ENCODE results near the gene GAREM1.

DNA sequence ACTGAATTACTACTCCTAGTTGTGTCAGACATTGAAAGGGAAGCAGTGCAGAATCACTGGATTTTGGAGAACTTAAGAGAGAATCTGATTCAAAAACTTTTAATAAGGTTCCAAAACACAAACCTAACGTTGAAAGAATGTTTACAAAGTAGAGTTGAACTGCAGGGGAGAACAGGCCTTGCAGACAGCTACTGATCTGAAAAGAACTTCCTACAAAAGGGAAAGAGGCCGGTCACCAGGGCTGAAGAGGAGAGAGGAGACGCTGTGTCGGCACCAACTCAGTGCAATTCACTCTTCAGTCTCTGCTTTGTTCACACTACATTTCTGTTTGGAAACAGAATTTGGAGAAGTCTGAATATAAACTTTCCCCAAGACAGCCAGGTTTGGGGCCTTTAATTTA, 124.0 kb downstream of the GAREM1 start:
- TF ChIP-seq, protein P1, sequence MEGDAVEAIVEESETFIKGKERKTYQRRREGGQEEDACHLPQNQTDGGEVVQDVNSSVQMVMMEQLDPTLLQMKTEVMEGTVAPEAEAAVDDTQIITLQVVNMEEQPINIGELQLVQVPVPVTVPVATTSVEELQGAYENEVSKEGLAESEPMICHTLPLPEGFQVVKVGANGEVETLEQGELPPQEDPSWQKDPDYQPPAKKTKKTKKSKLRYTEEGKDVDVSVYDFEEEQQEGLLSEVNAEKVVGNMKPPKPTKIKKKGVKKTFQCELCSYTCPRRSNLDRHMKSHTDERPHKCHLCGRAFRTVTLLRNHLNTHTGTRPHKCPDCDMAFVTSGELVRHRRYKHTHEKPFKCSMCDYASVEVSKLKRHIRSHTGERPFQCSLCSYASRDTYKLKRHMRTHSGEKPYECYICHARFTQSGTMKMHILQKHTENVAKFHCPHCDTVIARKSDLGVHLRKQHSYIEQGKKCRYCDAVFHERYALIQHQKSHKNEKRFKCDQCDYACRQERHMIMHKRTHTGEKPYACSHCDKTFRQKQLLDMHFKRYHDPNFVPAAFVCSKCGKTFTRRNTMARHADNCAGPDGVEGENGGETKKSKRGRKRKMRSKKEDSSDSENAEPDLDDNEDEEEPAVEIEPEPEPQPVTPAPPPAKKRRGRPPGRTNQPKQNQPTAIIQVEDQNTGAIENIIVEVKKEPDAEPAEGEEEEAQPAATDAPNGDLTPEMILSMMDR (IDR thresholded peaks at IDR 0.05; ENCODE audit: poor library complexity): no peak
- TF ChIP-seq EZH2 (IDR thresholded peaks at IDR 0.05; ENCODE audit: borderline replicate concordance) (no peak), EZH2phosphoT487 (IDR thresholded peaks at IDR 0.05; ENCODE audit: low read depth, severe bottlenecking, unreplicated experiment) (no peak)
